Hepatocyte (in vitro differentiated cells): ENCODE results near the gene COL6A5. TPM values are rescaled to one million over a fixed set of nuclear protein-coding genes. Genes with fewer than 3 reads are reported as not detected.
"Not testable (repeated sequence)": the region's sequence is repeated elsewhere in the genome, so short reads cannot be mapped to it uniquely, and the experiment has no call there.

Experiments used
- DNase-seq: peaks from one replicate; pipeline ENCODE4 v3.0.0-alpha.2; 2016; ENCODE audit warnings: low spot score
- H2AFZ ChIP-seq: fragments of 200-600 bp; sonication (generic); 2 replicates; pipeline ENCODE4 v1.6.0; 2016; ENCODE audit warnings: antibody characterized with exemption, mild to moderate bottlenecking
- H3K27ac ChIP-seq: fragments of 200-600 bp; sonication (generic); 2 replicates; pipeline ENCODE4 v1.5.1; 2016; ENCODE audit warnings: mild to moderate bottlenecking
- H3K27me3 ChIP-seq: fragments of 200-600 bp; sonication (generic); 2 replicates; pipeline ENCODE4 v1.6.1; 2016
- H3K36me3 ChIP-seq: fragments of 200-600 bp; sonication (generic); replicated peaks from 2 replicates; pipeline ENCODE4 v1.5.1; 2016; ENCODE audit warnings: low read depth; ENCODE audit not compliant: insufficient read depth
- H3K4me1 ChIP-seq: fragments of 200-600 bp; sonication (generic); 2 replicates; pipeline ENCODE4 v1.5.1; 2016; ENCODE audit warnings: mild to moderate bottlenecking, moderate library complexity; ENCODE audit not compliant: insufficient read depth
- H3K4me2 ChIP-seq: fragments of 200-600 bp; sonication (generic); 2 replicates; pipeline ENCODE4 v1.6.0; 2016
- H3K4me3 ChIP-seq: fragments of 200-600 bp; sonication (generic); 2 replicates; pipeline ENCODE4 v1.5.1; 2016; ENCODE audit warnings: mild to moderate bottlenecking
- H3K79me2 ChIP-seq: fragments of 200-600 bp; sonication (generic); 2 replicates; pipeline ENCODE4 v1.6.0; 2017; ENCODE audit warnings: mild to moderate bottlenecking
- H3K9me2 ChIP-seq: fragments of 200-600 bp; sonication (generic); replicated peaks from 2 replicates; pipeline ENCODE4 v1.6.0; 2017; ENCODE audit warnings: mild to moderate bottlenecking; ENCODE audit not compliant: insufficient read depth
- H3K9me3 ChIP-seq: fragments of 200-600 bp; sonication (generic); 2 replicates; pipeline ENCODE4 v1.5.1; 2016; ENCODE audit warnings: low read depth, mild to moderate bottlenecking
- H4K20me1 ChIP-seq: fragments of 200-600 bp; sonication (generic); 2 replicates; pipeline ENCODE4 v1.6.0; 2016; ENCODE audit warnings: mild to moderate bottlenecking; ENCODE audit not compliant: insufficient read depth, poor library complexity, severe bottlenecking
- EZH2 ChIP-seq: fragments of 200-600 bp; sonication (generic); IDR thresholded peaks from 2 replicates; pipeline ENCODE4 v1.6.1; 2016; ENCODE audit warnings: antibody characterized with exemption, mild to moderate bottlenecking, borderline replicate concordance
- EZH2phosphoT487 ChIP-seq: fragments of 200-600 bp; sonication (generic); IDR thresholded peaks from one replicate; pipeline ENCODE4 v1.6.1; 2018; ENCODE audit warnings: antibody characterized with exemption, mild to moderate bottlenecking, low read depth, moderate library complexity; ENCODE audit not compliant: unreplicated experiment, severe bottlenecking
- WGBS: methylation state at CpG from one replicate; pipeline ENCODE4 v1.1.6; 2016; ENCODE audit warnings: low lambda C conversion rate; ENCODE audit errors: missing lambda C conversion rate; 5-methylcytosine and 5-hydroxymethylcytosine counted together
- polyA plus RNA-seq: library from polyadenylated mRNA; unstranded; fragments of >200 nt; fragmentation: Nextera tagmentation; extraction: Ambion mirVana; gene quantifications from 2 replicates; pipeline ENCODE4 v1.2.1, GENCODE V29; 2016
- total RNA-seq: library from RNA; depleted of rRNA; stranded (reverse); fragments of >200 nt; gene quantifications from 2 replicates; pipeline ENCODE4 v1.2.3, GENCODE V29; 2014
- TF ChIP-seq, protein P1 (sequence below): fragments of 200-600 bp; sonication (generic); IDR thresholded peaks from 2 replicates; pipeline ENCODE4 v1.5.1; 2016; ENCODE audit warnings: antibody characterized with exemption, mild to moderate bottlenecking; ENCODE audit not compliant: poor library complexity

The COL6A5 gene
- total and polyA plus RNA-seq, 2 experiments from 2014 or later = 0.11 to 1.1 TPM

GRCh38 chr3:130442284-130442683 lies 96.8 kb downstream of the COL6A5 start:
- Histone ChIP-seq H3K4me2 (no peak overlapping the region), H2AFZ (no peak overlapping the region), H3K4me3 (no peak overlapping the region), H3K79me2 (no peaks in the 10 kb centered on the region), H3K9me2 (no peaks in the 10 kb centered on the region), H3K27me3 (no peaks in the 10 kb centered on the region), H3K9me3 (no peaks in the 10 kb centered on the region), H3K4me1 (no peaks in the 10 kb centered on the region), H3K36me3 (no peaks in the 10 kb centered on the region), H3K27ac (no peak overlapping the region), H4K20me1 (no peaks in the 10 kb centered on the region)
- no peak for TF ChIP-seq EZH2
- TF ChIP-seq, protein P1, sequence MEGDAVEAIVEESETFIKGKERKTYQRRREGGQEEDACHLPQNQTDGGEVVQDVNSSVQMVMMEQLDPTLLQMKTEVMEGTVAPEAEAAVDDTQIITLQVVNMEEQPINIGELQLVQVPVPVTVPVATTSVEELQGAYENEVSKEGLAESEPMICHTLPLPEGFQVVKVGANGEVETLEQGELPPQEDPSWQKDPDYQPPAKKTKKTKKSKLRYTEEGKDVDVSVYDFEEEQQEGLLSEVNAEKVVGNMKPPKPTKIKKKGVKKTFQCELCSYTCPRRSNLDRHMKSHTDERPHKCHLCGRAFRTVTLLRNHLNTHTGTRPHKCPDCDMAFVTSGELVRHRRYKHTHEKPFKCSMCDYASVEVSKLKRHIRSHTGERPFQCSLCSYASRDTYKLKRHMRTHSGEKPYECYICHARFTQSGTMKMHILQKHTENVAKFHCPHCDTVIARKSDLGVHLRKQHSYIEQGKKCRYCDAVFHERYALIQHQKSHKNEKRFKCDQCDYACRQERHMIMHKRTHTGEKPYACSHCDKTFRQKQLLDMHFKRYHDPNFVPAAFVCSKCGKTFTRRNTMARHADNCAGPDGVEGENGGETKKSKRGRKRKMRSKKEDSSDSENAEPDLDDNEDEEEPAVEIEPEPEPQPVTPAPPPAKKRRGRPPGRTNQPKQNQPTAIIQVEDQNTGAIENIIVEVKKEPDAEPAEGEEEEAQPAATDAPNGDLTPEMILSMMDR = no peak
- no peak for TF ChIP-seq EZH2phosphoT487
- WGBS = 71% methylated on average over 1 of the region's 1 CpG
- no peak for DNase-seq

- not testable (repeated sequence) for H3K27me3 ChIP-seq, H3K27ac ChIP-seq, H3K9me3 ChIP-seq, DNase-seq, H3K4me3 ChIP-seq, H3K4me1 ChIP-seq, H3K9me2 ChIP-seq, H3K79me2 ChIP-seq, H3K4me2 ChIP-seq, H3K36me3 ChIP-seq, H2AFZ ChIP-seq, H4K20me1 ChIP-seq
- WGBS = 87% methylated on average over 6 of the region's 6 CpGs
These were observed 101.4 kb downstream of the COL6A5 start for GRCh38 chr3:130446840-130447239.

GRCh38 chr3:130448155-130448554 lies 102.7 kb downstream of the COL6A5 start:
- not testable (repeated sequence) for H3K27me3 ChIP-seq, H3K9me2 ChIP-seq, H2AFZ ChIP-seq, H3K27ac ChIP-seq, H3K36me3 ChIP-seq, H3K79me2 ChIP-seq, H3K9me3 ChIP-seq, H3K4me3 ChIP-seq, H4K20me1 ChIP-seq, DNase-seq, H3K4me2 ChIP-seq, H3K4me1 ChIP-seq
- WGBS = 41% methylated on average over 8 of the region's 8 CpGs

- no peak for TF ChIP-seq EZH2phosphoT487
- Histone ChIP-seq H3K4me2 (no peak overlapping the region), H3K9me3 (no peaks in the 10 kb centered on the region), H3K79me2 (no peaks in the 10 kb centered on the region), H3K27me3 (no peaks in the 10 kb centered on the region), H4K20me1 (no peaks in the 10 kb centered on the region), H3K4me3 (no peak overlapping the region), H3K9me2 (no peaks in the 10 kb centered on the region), H2AFZ (no peak overlapping the region), H3K4me1 (no peaks in the 10 kb centered on the region), H3K27ac (no peak overlapping the region), H3K36me3 (no peaks in the 10 kb centered on the region)
- no peak for DNase-seq
- WGBS = 59% methylated on average over 1 of the region's 1 CpG
These were observed 111.1 kb downstream of the COL6A5 start for GRCh38 chr3:130456540-130456939.

DNA sequence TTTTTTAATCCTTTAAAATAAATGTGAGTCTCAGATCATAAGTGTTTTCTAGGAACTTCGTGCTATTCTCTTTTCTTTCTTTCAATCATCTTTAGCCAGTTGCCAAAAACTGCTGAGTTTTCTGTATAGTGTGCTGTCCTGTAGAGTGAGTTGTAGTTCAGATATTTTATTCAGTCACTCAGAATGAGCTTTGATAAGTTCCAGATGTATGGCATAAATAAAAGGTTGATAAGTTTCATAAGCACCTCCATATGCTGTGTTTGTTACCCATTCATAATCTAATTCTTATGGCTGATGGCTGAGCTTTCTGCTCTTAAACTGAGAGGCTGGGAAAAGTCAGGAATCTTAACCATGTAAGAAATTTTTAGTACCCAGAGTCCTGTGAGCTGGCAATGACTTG lies 112.2 kb downstream of the COL6A5 start:
- TF ChIP-seq EZH2phosphoT487 (no peak), EZH2 (no peak)
- TF ChIP-seq, protein P1 = no peak
- H3K4me1 ChIP-seq = no peaks in the 10 kb centered on the region
- DNase-seq = no peak
- no peaks in the 10 kb centered on the region for H3K9me3 ChIP-seq
- H3K4me3 ChIP-seq = no peak overlapping the region
- H4K20me1 ChIP-seq = no peaks in the 10 kb centered on the region
- H3K79me2 ChIP-seq = no peaks in the 10 kb centered on the region
- H3K9me2 ChIP-seq = no peaks in the 10 kb centered on the region
- 72% methylated on average over 1 of the region's 1 CpG for WGBS
- no peaks in the 10 kb centered on the region for H3K27me3 ChIP-seq
- no peak overlapping the region for H3K27ac ChIP-seq
- no peak overlapping the region for H3K4me2 ChIP-seq
- H2AFZ ChIP-seq = no peak overlapping the region
- H3K36me3 ChIP-seq = no peaks in the 10 kb centered on the region
